ENCODE measurements around the gene SLC22A4.

The SLC22A4 gene

DNA sequence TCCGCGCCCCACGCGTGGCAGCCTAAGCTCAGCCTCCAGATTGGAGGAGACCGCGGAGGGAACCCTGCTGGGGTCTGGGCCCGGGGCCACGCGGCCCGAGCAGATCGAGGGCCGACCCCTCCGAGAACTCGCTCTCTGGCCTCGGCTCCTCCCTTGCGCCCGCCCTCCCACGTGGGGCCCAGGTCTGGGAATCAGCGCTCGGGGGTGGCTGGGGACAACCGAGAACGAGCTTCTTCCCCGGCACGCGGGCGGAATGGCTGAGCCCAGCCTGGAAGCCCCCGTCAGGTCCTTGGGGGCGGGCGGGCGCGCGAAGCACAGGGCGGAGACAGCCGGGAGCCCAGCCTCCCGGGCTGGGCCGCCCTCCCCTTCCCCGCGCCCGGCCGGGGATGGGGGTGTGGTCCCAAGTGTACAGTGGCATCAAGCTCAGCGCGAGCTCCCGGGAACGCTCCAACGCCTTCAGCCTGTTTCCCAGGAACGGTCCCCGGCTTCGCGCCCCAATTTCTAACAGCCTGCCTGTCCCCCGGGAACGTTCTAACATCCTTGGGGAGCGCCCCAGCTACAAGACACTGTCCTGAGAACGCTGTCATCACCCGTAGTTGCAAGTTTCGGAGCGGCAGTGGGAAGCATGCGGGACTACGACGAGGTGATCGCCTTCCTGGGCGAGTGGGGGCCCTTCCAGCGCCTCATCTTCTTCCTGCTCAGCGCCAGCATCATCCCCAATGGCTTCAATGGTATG, at the start of gene SLC22A4:
Gene SLC22A4, plus strand, starts transcription at position 403 of the 736 bp plus-strand sequence. Its CDS starts 223 bp downstream, at position 626.
- DNase-seq (ENCODE audit: low read depth) = peak; percentile 87
- peak within 1 kb of the TSS; percentile 78 for H3K4me3 ChIP-seq (ENCODE audit: low read depth, low read length)
- TF ChIP-seq, protein P1, sequence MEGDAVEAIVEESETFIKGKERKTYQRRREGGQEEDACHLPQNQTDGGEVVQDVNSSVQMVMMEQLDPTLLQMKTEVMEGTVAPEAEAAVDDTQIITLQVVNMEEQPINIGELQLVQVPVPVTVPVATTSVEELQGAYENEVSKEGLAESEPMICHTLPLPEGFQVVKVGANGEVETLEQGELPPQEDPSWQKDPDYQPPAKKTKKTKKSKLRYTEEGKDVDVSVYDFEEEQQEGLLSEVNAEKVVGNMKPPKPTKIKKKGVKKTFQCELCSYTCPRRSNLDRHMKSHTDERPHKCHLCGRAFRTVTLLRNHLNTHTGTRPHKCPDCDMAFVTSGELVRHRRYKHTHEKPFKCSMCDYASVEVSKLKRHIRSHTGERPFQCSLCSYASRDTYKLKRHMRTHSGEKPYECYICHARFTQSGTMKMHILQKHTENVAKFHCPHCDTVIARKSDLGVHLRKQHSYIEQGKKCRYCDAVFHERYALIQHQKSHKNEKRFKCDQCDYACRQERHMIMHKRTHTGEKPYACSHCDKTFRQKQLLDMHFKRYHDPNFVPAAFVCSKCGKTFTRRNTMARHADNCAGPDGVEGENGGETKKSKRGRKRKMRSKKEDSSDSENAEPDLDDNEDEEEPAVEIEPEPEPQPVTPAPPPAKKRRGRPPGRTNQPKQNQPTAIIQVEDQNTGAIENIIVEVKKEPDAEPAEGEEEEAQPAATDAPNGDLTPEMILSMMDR (IDR thresholded peaks at IDR 0.05; ENCODE audit: insufficient read depth, low read depth, low read length, missing control alignments) = no peak

DNA sequence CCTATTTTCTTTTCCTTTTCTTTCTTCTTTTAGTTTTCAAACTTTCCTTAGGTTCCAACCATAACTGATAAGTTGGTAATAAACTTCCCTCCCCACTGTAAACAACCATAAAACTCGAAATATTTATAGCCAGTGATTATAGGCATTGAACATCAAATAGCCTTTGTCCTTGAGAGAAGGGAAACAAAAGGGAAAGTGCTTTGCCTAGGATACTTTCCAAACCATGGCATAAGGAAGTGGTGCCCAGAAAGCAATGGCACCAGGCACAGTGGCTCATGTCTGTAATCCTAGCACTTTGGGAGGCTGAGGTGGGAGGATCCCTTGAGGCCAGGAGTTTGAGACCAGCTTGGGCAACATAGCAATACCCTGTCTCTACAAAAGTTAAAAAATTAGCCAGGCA, 48.6 kb upstream of the SLC22A4 start:
- no peak overlapping the region for H3K4me3 ChIP-seq (ENCODE audit: low read depth, low read length)
- TF ChIP-seq, protein P1 (IDR thresholded peaks at IDR 0.05; ENCODE audit: insufficient read depth, low read depth, low read length, missing control alignments) = no peak
- DNase-seq (ENCODE audit: low read depth) = no peak

DNA sequence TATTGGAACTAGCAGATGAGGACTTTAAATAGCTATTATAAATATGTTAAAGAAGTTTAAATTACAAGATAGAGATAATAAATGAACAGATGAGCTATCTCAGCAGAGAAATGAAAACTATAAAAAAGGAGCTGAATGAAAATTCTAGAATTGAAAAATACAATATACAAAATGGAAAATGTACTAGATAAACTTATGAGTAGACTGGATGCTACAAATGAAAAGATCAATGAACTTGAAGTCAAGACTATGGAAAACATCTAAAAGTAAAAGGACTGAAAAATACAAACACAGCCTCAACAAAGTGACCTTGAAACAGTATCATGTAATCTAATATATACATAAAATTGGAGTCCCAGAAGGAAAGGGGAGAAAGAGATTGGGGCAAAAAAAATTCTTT, 47.4 kb upstream of the SLC22A4 start:
- TF ChIP-seq, protein P1 (IDR thresholded peaks at IDR 0.05; ENCODE audit: insufficient read depth, low read depth, low read length, missing control alignments) = no peak
- H3K4me3 ChIP-seq (ENCODE audit: low read depth, low read length) = no peak overlapping the region
- no peak for DNase-seq (ENCODE audit: low read depth)

DNA sequence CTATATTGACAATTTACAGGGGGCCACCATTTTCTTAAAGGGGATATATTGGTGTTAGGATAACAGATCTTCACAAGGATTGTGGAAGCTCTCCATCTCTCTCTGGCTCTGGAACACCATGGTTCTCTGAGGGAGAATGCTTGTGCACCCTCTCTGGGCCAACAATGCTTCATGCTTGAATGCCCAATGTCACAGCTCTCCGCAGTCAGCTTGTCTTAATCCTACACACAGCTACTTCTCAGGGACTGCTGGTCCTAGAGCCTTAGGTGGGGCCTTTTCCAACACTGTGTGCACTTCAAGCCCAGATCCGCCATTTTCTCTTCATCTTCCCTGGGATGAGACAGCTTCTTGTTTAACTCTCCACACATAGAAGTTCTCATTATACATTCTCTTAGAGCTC, 43.6 kb upstream of the SLC22A4 start:
- TF ChIP-seq, protein P1 (IDR thresholded peaks at IDR 0.05; ENCODE audit: insufficient read depth, low read depth, low read length, missing control alignments) = no peak
- DNase-seq (ENCODE audit: low read depth) = no peak
- no peak overlapping the region for H3K4me3 ChIP-seq (ENCODE audit: low read depth, low read length)

DNA sequence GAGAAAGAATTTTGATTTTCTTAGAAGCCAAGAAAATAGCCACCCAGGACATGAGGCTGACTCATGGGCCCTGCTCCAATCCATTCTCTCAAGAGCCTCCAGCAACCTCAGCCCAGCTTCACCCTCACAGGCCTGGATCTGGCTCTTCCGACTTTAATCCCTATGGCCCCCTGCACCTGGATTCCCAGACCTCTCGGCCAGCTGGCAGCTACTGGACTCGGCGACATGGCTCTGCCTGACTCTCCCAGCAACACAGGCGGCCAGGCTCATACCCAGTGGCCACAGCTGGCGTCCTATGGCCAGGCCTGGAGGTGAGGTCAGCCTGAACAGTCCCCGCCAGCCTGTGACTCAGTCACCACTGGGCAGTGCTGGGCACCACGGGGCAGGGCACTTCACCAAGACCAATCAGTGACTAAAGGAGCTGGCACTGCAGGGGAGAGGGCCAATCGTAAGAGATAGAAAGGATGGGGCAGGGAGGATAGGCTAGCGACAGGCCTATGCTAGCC, 42.9 kb upstream of the SLC22A4 start:
- TF ChIP-seq, protein P1 (IDR thresholded peaks at IDR 0.05; ENCODE audit: insufficient read depth, low read depth, low read length, missing control alignments) = no peak
- DNase-seq (ENCODE audit: low read depth) = no peak
- H3K4me3 ChIP-seq (ENCODE audit: low read depth, low read length) = no peak overlapping the region

DNA sequence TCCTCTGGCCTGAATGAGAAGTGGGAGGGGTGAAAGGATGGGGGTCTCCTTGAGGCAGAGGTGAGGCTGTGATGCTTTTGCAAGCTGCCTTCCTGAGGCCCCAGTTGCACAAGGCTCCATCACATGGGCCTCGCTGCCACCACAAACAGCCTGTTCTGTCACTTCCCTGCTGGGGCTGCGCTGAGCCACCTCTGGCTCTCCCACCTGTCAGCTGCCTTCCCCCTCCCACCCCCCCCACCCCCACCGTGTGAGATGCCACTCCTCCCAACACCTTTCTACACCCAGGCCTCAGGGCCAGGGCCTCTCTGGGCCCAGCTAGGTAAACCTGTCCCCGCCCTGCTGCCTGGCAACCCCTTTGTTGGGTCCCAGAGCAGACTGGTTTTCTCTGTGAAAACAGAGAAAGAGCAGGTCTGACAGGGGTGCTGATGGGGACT, 41.2 kb upstream of the SLC22A4 start:
- H3K4me3 ChIP-seq (ENCODE audit: low read depth, low read length) = no peak overlapping the region
- DNase-seq (ENCODE audit: low read depth) = no peak
- TF ChIP-seq, protein P1 (IDR thresholded peaks at IDR 0.05; ENCODE audit: insufficient read depth, low read depth, low read length, missing control alignments) = no peak
